Activated effector memory CD4-positive, alpha-beta T cell treated with Interleukin-2 at 50 U/mL for 16 hours (primary cell): ENCODE measurements around the gene ZFAND2A.
"Not testable (repeated sequence)": the region's sequence is repeated elsewhere in the genome, so short reads cannot be mapped to it uniquely, and the experiment has no call there.

Source experiments
- DNase-seq: peaks from one replicate; pipeline ENCODE4 v3.0.0-alpha.2; 2020

ZFAND2A gene

GRCh38 chr7:1174881-1175596 is 15.0 kb upstream of the ZFAND2A start:
- no peak for DNase-seq

DNA sequence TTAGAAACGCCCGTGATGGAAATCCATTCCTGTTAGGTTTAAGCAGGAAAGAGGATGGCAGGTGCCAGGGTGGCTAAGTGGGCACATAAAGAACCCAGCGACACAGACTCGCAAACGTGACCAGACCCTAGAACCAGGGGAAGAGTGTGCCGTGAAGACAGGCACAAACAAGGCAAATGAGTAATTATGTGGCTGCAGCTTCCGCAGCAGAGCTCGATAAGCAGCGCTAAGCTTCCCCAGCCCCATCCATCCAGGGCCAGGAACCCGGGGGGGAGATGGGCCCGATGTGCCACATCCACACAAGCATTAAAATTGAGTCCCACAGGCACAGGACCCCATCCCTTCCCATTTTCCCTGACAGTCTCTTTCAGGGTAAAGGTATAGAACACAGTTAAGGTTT is 14.0 kb upstream of the ZFAND2A start:
- DNase-seq: no peak

DNA sequence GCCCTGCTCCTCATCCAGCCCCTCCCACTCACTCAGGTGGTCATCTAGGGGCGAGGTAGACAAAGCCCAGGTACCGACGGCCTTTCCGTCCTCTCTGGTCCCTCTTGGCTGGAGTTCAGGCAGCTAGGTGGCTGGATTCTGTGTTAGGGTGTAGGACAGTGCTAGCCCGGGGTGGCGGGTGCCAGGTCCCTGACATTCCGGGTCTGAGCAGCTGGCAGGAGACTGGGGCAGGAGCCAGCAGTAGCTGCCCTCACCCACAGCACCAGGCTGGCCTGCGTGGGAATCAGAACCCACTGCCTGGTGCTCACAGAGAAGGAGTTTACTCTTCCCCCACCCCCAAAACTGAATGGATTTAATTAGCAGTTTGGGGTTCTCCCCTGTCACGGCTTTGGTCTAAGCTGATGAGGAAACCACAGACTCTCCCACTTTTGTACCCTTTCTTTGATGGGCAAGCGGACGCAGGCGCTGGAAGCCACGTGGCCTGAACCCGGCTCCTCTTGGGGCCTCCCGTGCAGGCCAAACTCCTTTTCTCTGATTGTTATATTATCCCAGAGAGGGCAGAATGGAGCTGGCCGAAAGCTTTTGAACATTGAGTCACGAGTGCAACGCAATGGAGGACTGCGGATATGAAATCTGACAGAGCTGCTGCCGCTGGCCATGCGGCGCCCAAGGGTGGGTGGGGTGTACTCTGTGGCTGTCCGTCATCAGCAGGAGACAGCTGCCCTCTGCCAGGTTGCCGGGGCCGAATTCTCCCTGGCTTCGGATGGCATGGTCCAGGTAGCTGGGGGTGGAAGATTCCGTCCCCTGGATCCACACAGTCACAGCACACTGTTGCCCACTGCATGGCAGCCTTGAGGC is 12.9 kb upstream of the ZFAND2A start:
- no peak for DNase-seq

- not testable (repeated sequence) for DNase-seq
Measured at GRCh38 chr7:1171516-1171915, 11.5 kb upstream of the ZFAND2A start.

DNA sequence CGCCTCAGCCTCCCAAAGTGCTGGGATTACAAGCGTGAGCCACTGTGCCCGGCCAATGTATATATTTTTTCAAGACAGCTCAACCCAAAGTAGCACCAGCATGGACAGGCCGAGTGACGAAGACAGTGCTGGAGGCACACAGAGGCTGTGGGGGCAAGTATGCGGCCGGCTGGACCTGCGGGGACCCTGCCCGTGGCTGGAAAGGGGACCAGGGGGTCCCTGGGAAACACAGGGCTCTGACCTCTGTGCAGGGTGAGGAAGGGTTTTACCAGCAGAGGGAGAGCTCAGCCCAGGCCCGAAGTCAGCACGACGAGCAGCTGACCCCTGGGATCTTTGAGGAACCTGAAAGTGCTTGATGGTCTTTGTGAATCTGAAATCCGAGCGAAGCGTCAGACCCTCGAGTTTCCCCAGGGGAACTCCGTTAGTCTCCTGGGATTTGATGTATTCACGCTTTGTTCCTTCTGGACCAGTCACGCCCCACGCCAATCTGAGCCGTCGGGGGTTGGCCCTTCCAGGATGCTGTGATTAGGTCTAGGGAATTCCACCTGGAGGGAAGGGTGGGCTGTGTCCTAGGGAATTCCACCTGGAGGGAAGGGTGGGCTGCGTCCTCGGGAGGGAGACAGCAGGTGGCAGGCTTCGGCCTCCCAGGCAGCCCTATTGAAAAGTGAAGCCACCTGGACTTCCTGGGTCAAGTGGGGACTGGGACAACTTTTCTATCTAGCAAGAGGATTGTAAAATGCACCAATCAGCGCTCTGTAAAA is 10.9 kb upstream of the ZFAND2A start:
- DNase-seq: no peak

DNA sequence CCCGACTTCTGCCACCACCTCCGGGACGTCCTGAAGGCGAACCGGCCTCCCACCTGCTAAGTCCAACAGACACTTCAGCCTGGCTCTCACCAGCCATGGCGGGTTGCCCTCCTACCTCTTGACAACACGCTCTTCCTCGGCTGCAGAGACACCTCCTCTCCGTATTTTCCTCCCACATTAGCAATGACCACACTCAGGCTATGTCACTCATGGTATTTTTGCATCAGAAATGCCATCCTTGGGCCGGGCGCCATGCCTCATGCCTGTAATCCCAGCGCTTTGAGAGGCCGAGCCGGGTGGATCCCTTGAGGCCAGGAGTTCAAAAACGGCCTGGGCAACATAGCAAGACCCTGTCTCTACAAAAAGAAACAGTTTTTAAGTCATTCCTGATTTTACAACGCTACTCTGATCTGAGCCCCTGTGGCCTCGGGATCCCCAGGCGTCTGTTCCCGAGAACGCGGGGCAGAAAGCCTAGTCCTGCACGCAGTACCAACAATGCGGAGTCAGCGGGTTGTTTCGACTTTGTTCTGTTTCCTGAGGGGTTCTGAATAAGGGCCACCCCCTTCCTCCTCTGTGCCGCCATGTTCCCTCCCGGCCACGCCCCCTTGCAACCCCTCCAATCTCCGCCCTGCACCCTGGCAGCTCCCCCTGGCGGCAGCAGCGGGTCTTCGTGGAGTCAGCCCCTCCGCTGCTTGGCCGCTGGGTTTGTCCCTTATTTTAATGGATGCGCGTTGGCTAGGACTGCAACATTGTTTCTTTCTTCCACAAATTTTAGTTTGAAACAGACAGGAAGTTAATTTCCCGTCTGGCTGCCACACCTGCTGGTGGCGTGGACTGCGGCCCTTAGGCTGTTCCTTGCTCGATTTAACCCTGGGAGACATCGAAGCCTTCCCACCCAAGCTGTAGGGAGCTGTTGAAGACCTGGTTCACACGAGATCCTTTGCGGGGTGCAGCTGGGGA is 9.7 kb upstream of the ZFAND2A start:
- DNase-seq: peak; percentile 38

GRCh38 chr7:1168422-1168821 is 8.4 kb upstream of the ZFAND2A start:
- DNase-seq: no peak

GRCh38 chr7:1164436-1164835 is 4.4 kb upstream of the ZFAND2A start:
- DNase-seq: no peak

- DNase-seq: no peak
Measured at GRCh38 chr7:1163121-1163520, 3.1 kb upstream of the ZFAND2A start.

DNA sequence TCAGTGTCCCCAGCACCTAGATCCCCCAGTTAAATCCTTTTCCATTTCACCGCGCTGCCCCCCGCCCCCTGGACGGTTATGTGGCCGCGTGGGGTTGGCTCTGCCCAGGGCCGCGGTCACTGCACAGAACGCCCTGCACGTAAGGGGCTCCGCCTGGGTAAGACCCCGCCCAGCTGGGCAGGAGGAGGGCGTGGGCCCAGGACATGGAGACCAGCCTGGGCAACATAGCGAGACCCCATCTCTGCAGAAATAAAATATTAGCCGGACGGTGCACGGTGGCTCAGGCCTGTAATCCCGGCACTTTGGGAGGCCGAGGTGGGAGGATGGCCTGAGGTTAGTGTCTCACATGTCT is 650 bp upstream of the ZFAND2A start:
- DNase-seq: no peak

GRCh38 chr7:1159231-1159630 is 765 bp downstream of the ZFAND2A start:
- not testable (repeated sequence) for DNase-seq

DNA sequence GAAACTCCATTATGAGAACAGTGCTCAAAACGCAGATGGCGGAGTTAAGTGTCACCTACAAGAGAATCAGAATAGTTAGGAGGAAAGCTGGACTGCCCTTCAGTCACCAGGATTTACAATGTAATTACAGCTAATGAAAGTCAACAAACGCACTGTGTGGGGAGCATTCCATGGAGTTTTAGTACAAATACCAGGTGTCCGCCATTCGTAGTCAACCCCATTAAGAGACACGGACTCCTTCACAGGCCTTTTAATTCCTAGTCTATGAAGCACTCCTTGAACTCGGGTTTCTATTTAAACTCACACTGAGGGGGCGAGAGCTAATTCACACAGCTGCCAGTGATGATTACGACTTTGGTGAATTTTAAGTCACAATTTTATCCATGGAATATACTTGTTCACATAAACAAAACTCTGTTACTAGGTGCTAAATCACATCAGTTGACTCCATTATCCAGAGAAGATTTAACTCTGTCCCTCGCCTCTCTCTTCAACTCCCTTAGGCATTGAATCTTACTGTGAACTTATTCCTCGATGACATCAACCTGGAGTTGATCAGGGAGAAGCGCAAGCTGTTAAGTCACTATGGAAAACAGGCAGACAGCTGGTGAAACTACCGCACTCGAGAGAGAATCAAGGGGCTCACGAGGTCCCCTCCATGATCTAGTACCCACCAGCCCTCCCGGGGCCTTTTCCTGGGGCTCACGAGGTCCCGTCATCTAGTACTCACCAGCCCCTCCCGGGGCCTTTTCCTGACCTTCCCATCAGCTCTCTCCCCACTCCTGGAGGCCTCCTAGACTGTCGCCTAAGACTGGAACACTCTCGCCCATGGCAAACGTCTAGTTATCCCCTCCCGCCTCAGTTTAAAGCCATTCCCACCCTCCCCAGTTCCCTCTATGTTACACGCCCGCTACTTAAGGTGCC is 1.5 kb downstream of the ZFAND2A start:
- DNase-seq: no peak

- no peak for DNase-seq
Measured at GRCh38 chr7:1156782-1157535, 3.0 kb downstream of the ZFAND2A start.

DNA sequence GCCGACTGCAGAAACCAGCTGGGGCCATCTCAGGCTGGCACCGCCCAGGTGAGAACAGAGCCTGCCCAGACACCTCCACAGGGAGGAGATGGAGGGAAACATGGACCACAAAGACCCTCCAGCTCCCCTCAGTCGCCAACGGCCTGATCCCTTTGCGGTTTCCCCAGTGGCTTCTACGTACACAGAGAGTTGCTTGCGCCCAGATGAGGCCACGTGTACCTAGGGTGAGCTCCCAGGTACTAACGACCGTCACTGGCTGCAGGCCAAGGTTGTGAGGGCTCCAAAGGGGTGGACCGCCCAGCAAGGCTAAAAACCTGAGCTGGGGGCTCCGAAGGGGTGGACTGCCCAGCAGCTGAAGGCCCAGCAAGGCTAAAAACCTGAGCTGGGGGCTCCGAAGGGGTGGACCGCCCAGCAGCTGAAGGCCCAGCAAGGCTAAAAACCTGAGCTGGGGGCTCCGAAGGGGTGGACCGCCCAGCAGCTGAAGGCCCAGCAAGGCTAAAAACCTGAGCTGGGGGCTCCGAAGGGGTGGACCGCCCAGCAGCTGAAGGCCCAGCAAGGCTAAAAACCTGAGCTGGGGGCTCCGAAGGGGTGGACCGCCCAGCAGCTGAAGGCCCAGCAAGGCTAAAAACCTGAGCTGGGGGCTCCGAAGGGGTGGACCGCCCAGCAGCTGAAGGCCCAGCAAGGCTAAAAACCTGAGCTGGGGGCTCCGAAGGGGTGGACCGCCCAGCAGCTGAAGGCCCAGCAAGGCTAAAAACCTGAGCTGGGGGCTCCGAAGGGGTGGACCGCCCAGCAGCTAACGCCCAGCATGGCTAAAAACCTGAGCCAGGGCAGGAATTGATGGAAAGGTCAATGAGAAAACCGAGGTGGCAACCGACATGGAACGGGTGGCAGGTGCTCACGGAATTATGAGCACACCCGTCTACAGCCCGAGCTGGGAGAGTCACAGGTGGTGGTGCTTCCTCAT is 3.9 kb downstream of the ZFAND2A start:
- DNase-seq: not testable (repeated sequence)

DNA sequence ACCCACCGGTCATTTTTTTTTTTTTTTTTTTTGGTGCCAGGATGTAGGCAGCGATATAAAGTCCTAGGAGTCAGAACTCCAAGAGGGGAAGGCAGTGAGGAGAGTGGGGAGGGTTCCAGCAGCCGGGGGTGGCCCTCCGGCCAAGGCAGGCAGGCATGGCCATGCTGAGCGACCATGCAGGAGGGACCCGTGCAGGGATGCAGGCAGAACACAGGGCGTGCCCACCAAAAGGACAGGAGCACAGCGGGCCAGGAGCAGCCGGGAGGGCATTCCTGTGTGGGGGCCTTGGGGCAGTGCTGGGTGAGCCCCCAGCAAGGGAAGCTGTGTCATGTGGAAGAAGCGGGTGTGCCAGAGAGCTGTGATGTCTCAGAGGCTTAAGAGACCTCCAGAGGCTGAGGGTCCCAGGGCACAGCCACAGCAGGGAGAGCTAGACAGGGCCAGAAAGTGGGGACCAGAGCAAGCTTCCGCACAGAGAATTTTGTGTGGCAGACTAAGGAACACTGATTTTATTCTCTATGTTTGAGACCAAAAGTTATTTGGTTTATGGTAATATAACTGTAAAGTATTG is 5.7 kb downstream of the ZFAND2A start:
- no peak for DNase-seq

DNA sequence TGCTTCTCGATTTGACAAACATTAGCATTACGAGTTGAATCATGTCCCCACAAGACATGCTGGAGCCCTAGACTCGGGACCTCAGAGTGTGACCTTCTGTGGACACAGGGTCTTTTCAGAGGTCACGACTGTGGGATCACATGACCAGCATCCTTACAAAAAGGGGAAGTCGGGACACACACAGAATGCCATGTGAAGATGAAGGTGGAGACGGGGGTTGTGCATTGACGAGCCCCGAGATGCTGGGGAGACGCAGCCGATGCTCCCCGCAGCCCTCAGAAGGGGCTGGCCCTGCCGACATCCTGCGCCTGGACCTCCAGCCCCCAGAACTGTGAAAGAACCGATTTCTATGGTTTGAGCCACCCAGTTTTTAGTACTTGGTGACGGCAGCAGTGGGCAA is 7.5 kb downstream of the ZFAND2A start:
- DNase-seq: no peak

- DNase-seq: no peak
Measured at GRCh38 chr7:1151653-1152425, 8.2 kb downstream of the ZFAND2A start.

GRCh38 chr7:1151156-1151555 is 8.8 kb downstream of the ZFAND2A start:
- DNase-seq: no peak
